ENCODE results near the gene S1PR1.

The S1PR1 gene

GRCh38 chr1:101241485-101242225 lies 4.8 kb downstream of the S1PR1 start:
- TF ChIP-seq, protein P1, sequence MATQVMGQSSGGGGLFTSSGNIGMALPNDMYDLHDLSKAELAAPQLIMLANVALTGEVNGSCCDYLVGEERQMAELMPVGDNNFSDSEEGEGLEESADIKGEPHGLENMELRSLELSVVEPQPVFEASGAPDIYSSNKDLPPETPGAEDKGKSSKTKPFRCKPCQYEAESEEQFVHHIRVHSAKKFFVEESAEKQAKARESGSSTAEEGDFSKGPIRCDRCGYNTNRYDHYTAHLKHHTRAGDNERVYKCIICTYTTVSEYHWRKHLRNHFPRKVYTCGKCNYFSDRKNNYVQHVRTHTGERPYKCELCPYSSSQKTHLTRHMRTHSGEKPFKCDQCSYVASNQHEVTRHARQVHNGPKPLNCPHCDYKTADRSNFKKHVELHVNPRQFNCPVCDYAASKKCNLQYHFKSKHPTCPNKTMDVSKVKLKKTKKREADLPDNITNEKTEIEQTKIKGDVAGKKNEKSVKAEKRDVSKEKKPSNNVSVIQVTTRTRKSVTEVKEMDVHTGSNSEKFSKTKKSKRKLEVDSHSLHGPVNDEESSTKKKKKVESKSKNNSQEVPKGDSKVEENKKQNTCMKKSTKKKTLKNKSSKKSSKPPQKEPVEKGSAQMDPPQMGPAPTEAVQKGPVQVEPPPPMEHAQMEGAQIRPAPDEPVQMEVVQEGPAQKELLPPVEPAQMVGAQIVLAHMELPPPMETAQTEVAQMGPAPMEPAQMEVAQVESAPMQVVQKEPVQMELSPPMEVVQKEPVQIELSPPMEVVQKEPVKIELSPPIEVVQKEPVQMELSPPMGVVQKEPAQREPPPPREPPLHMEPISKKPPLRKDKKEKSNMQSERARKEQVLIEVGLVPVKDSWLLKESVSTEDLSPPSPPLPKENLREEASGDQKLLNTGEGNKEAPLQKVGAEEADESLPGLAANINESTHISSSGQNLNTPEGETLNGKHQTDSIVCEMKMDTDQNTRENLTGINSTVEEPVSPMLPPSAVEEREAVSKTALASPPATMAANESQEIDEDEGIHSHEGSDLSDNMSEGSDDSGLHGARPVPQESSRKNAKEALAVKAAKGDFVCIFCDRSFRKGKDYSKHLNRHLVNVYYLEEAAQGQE (IDR thresholded peaks at IDR 0.05; ENCODE audit: insufficient read depth in 1 of 2, low read depth in 2 of 2, low read length in 2 of 2), result no peak
- TF ChIP-seq TAF1 (IDR thresholded peaks at IDR 0.05; ENCODE audit: borderline replicate concordance, insufficient read depth, low read length) (no peak), FOXP2 (optimal IDR thresholded peaks at IDR 0.05; ENCODE audit: borderline replicate concordance, extremely low read depth, extremely low read length, insufficient read depth) (no peak), POLR2AphosphoS5 (IDR thresholded peaks at IDR 0.05; ENCODE audit: low read depth, low read length) (no peak), SIN3A (IDR thresholded peaks at IDR 0.05; ENCODE audit: borderline replicate concordance, insufficient read depth, low read length) (no peak)

GRCh38 chr1:101242324-101243050 lies 5.7 kb downstream of the S1PR1 start:
- no peak for TF ChIP-seq SIN3A (IDR thresholded peaks at IDR 0.05; ENCODE audit: borderline replicate concordance, insufficient read depth, low read length)
- TF ChIP-seq POLR2AphosphoS5 (IDR thresholded peaks at IDR 0.05; ENCODE audit: low read depth, low read length), result no peak
- TF ChIP-seq TAF1 (IDR thresholded peaks at IDR 0.05; ENCODE audit: borderline replicate concordance, insufficient read depth, low read length), result no peak
- TF ChIP-seq, protein P1 (IDR thresholded peaks at IDR 0.05; ENCODE audit: insufficient read depth in 1 of 2, low read depth in 2 of 2, low read length in 2 of 2), result no peak
- TF ChIP-seq FOXP2 (optimal IDR thresholded peaks at IDR 0.05; ENCODE audit: borderline replicate concordance, extremely low read depth, extremely low read length, insufficient read depth), result no peak

GRCh38 chr1:101243751-101244150 lies 6.9 kb downstream of the S1PR1 start:
- TF ChIP-seq TAF1 (IDR thresholded peaks at IDR 0.05; ENCODE audit: borderline replicate concordance, insufficient read depth, low read length) (no peak), SIN3A (IDR thresholded peaks at IDR 0.05; ENCODE audit: borderline replicate concordance, insufficient read depth, low read length) (no peak), FOXP2 (optimal IDR thresholded peaks at IDR 0.05; ENCODE audit: borderline replicate concordance, extremely low read depth, extremely low read length, insufficient read depth) (no peak), POLR2AphosphoS5 (IDR thresholded peaks at IDR 0.05; ENCODE audit: low read depth, low read length) (no peak)
- TF ChIP-seq, protein P1 (IDR thresholded peaks at IDR 0.05; ENCODE audit: insufficient read depth in 1 of 2, low read depth in 2 of 2, low read length in 2 of 2), result no peak

DNA sequence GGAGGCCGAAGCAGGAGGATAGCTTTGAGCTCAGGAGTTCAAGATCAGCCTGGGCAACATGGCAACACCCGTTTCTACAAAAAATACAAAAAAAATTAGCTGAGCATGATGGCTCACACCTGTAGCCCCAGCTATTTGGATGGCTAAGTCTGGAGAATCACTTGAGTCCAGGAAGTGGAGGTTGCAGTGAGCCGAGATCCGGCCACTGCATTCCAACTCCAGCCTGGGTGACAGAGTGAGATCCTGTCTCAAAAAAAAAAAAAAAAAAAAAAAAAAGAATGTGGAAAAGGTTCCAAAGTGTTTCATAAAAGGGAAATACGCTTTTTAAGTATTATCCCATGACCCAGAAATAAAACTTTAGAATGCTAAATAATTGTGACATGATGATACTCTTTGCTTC lies 8.0 kb downstream of the S1PR1 start:
- TF ChIP-seq FOXP2 (optimal IDR thresholded peaks at IDR 0.05; ENCODE audit: borderline replicate concordance, extremely low read depth, extremely low read length, insufficient read depth) (no peak), POLR2AphosphoS5 (IDR thresholded peaks at IDR 0.05; ENCODE audit: low read depth, low read length) (no peak), SIN3A (IDR thresholded peaks at IDR 0.05; ENCODE audit: borderline replicate concordance, insufficient read depth, low read length) (no peak), TAF1 (IDR thresholded peaks at IDR 0.05; ENCODE audit: borderline replicate concordance, insufficient read depth, low read length) (no peak)
- TF ChIP-seq, protein P1 (IDR thresholded peaks at IDR 0.05; ENCODE audit: insufficient read depth in 1 of 2, low read depth in 2 of 2, low read length in 2 of 2), result no peak
